A549 treated with dexamethasone at 1 μM for 4 hours (cell line): ENCODE data around the gene RBM3. TPM values are rescaled to one million over a fixed set of nuclear protein-coding genes. Genes with fewer than 3 reads are reported as not detected.

Experiments used
- total RNA-seq: library from RNA; stranded (reverse); fragments of 200-300 nt; extraction: Qiagen RNA extraction; gene quantifications from 5 replicates; pipeline ENCODE4 v1.2.3, GENCODE V29; 2022

Gene RBM3
- 309 to 586 TPM (median 363 TPM) in 5 replicates for total RNA-seq

GRCh38 chrX:48574270-48575266, at the start of gene RBM3:
Gene RBM3, plus strand, starts transcription at chrX:48574484. Its CDS starts 697 bp downstream, at chrX:48575181.

DNA sequence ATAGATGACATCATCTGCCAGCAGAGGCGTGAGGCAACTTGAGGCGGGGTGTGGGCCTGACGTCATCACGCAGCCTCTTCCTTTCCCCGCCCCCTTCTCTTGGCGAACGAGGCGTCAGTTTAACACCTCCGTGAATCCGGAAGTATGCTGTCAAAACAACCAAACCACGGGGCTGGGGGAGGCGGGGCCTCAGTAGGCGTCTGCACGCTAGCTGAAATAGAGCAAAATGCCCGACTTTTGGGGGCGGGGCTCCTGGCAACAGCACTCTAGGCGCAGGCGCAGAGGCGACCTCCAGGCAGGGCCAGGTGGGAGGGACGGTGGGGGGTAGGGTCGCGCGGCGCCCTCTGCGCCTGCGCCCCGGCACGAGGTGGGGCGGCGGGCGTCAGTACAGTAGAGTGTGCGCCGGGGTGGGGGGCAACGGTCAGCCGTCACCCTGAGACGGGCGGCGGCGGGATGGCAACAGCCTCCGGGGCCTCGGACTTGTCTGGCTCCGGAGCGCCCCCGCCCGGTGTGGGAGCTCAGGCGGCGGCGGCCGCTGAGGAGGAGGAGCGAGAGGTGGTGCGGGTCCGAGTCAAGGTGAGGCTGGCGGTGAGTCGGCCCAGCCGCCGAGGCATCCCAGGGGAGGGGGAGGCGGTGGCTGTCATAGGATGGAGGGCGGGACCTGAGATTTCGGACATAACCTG, 34.8 kb upstream of the RBM3 start, which contains the start of gene TBC1D25:
Gene TBC1D25 (plus strand): TSS at position 370 of the 683 bp plus-strand sequence. CDS start 84 bp downstream, at position 454.

GRCh38 chrX:48597353-48598264, 23.3 kb downstream of the RBM3 start, which contains the start of gene WDR13:
Gene WDR13, plus strand, starts transcription at chrX:48597492. Its CDS starts 505 bp downstream, at chrX:48597997.

Other genes with a start within 250 kb of the RBM3 start
- gene SSX3, start 217.8 kb upstream of the RBM3 start, total RNA-seq = not detected in 5 replicates
- gene SSX4, start 190.9 kb upstream of the RBM3 start, total RNA-seq = not detected in 5 replicates
- not detected in 5 replicates for gene SSX4B, start 162.5 kb upstream of the RBM3 start, total RNA-seq
- gene SLC38A5, start 104.2 kb upstream of the RBM3 start, total RNA-seq = 0.08 to 0.24 TPM (median 0.18 TPM) in 4 of 5 replicates, not detected in the other
- 66.2 to 74.4 TPM (median 71.2 TPM) in 5 replicates for gene FTSJ1, start 98.3 kb upstream of the RBM3 start, total RNA-seq
- 14.2 to 17.5 TPM (median 15.9 TPM) in 5 replicates for gene PORCN, start 65.5 kb upstream of the RBM3 start, total RNA-seq
- gene EBP, start 52.7 kb upstream of the RBM3 start, total RNA-seq = 126 to 150 TPM (median 136 TPM) in 5 replicates
- gene TBC1D25, start 34.8 kb upstream of the RBM3 start, total RNA-seq = 11.0 to 14.9 TPM (median 13.3 TPM) in 5 replicates
- 60.8 to 87.8 TPM (median 79.6 TPM) in 5 replicates for gene WDR13, start 23.0 kb downstream of the RBM3 start, total RNA-seq
- 0.30 to 0.42 TPM (median 0.36 TPM) in 4 of 5 replicates, not detected in the other for gene WAS, start 109.3 kb downstream of the RBM3 start, total RNA-seq
- 20.5 to 25.3 TPM (median 24.6 TPM) in 5 replicates for gene SUV39H1, start 122.2 kb downstream of the RBM3 start, total RNA-seq
- not detected in 5 replicates for gene GLOD5, start 187.3 kb downstream of the RBM3 start, total RNA-seq
- gene GATA1, start 212.1 kb downstream of the RBM3 start, total RNA-seq = not detected in 5 replicates
- gene HDAC6, start 227.6 kb downstream of the RBM3 start, total RNA-seq = 22.4 to 35.6 TPM (median 31.8 TPM) in 5 replicates